ENCODE results near the gene FAM50B.

FAM50B gene

DNA sequence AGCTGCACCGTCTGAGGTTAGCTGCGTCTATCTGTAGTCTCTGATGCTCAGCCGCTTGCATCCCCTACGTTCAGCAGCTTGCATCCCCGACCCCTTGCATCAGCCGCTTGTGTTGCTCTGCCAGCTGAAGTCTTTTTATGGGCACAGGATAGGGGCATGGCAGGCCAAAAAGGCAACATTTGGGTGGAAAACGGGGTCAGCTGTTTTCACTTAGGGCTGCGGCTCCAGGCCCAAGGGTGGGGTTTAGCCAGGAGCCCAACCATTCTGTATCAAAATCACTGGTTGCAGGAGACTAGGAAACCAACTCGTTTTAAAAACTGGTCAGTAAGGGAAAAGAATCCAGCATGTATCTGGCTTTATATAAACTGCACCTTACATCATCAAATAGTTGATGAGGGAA is 49.9 kb downstream of the FAM50B start:
- no peak for DNase-seq

GRCh38 chr6:3899970-3900439 is 50.8 kb downstream of the FAM50B start:
- peak; percentile 33 for DNase-seq
